IPS-NIHi11 (cell line): ENCODE results near the gene CRMP1.
"Not testable (repeated sequence)": the region's sequence is repeated elsewhere in the genome, so short reads cannot be mapped to it uniquely, and the experiment has no call there.

Experiments
- DNase-seq: peaks from one replicate; pipeline ENCODE4 v3.0.0; 2012; ENCODE audit warnings: mixed read lengths, low spot score

The CRMP1 gene

GRCh38 chr4:5822619-5823018 is 70.3 kb downstream of the CRMP1 start:
- DNase-seq = no peak

- peak; percentile 83 for DNase-seq
Measured at GRCh38 chr4:5821665-5822358, 71.1 kb downstream of the CRMP1 start.

DNA sequence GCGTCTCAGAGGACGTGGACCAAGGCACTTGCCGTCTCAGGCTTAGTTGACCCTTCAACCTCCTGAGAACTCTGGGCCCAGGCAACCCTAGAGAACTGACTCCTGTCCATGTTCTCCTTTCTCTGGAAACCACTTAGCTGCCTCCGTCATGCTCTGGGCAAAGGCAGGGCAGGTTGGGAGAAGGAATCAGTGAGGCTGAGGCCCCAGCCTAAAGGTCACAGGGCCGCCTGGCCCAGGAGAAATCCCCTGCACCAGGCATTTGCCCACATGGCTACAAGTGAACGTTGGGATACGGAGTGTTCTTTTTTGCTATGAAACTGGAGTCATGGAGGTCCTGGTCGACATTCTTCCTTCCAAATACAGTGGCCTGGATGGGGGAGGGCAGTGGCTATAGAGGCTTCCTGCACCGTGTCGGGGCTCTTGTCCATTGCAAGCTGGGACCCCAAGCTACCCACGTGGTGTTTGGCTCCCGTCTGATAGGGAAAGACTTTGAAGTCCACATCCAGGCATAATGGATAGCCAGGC is 76.0 kb downstream of the CRMP1 start:
- no peak for DNase-seq

DNA sequence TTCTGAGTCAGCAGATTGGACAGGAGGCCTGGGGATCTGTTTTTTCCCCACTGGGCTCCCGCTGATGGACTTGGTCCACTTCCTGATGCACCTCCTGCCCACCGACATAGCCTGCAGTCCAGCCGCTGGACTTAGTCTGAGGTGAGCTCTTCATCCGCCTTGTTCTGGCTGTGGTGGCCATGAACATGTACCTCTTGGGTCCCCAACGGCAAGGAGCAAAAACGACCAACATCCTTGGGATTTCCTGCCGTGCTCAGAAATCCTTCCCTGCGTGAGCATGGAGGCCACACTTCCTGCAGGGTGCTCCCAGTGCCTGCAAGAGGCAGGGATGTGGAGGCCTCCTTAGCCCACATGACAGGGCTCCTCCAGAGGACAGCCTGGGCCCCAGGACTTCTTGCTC is 76.8 kb downstream of the CRMP1 start:
- DNase-seq = no peak

DNA sequence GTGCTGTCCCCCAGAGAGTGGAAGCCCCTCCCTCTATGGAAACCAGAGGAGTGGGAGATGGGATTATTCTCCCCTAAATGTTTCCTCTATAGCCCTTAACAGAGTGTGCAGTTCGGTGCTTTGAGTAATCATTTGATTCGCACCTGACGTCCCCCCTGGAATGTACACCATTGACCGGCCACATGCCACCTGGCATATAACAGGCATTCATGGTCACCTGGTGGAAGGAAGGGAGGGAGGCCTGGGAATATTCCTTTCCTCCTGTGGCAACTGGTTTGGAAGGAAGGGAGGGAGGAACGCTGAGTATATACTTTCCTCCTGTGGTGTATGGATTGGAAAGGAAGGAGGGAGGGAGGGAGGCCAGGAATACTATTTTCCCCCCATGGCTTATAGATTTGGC is 77.2 kb downstream of the CRMP1 start:
- DNase-seq = no peak

DNA sequence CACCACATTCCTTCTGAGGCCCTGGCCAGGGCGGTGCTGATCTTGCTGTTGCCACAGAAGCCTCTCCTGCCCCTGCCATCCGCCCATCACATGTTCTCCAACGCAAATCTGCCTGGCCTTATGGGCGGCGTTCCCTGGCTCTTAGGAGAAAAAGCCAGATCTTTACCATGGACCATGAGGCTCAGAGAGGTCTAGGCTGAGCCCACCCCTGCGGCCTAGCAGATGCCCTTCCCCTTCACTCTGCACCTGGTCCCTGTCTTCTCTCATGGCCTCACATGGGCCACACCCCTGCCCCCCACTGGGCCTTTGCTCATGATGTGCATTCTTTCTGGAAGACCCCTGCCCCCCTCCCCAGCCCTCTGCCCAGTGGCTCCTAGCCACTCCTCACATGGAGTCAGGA is 78.5 kb downstream of the CRMP1 start:
- no peak for DNase-seq

DNA sequence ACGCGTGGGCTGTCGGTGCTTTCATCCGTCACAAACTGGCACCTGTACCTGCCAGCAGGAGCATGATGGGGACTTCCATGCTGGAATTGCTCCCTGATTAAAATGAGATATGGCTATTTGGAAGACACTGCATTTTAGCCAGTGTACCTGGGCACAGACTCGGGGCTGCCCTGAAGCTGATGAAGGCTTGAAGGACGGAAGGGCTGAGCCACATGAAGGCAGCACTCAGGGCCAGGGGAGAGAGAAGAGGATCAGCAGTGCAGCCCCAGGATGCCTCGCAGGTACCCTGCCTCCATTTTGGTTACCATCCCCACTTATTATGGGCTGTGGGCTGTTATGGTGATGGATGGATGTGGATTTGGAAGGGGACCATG is 79.0 kb downstream of the CRMP1 start:
- no peak for DNase-seq

- peak; percentile 76 for DNase-seq
Measured at GRCh38 chr4:5812506-5813229, 80.2 kb downstream of the CRMP1 start.

DNA sequence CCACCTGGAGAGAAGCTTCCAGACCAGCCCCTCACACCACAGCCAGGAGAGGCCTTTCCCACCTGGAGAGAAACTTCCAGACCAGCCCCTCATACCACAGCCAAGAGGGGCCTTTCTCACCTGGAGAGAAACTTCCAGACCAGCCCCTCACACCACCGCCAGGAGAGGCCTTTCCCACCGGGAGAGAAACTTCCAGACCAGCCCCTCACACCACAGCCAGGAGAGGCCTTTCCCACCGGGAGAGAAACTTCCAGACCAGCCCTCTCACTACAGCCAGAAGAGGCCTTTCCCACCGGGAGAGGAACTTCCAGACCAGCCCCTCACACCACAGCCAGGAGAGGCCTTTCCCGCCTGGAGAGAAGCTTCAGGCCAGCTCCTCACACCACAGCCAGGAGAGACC is 80.8 kb downstream of the CRMP1 start:
- DNase-seq = not testable (repeated sequence)

GRCh38 chr4:5810770-5811430 is 82.0 kb downstream of the CRMP1 start:
- no peak for DNase-seq

- DNase-seq = no peak
Measured at GRCh38 chr4:5810151-5810550, 82.7 kb downstream of the CRMP1 start.

DNA sequence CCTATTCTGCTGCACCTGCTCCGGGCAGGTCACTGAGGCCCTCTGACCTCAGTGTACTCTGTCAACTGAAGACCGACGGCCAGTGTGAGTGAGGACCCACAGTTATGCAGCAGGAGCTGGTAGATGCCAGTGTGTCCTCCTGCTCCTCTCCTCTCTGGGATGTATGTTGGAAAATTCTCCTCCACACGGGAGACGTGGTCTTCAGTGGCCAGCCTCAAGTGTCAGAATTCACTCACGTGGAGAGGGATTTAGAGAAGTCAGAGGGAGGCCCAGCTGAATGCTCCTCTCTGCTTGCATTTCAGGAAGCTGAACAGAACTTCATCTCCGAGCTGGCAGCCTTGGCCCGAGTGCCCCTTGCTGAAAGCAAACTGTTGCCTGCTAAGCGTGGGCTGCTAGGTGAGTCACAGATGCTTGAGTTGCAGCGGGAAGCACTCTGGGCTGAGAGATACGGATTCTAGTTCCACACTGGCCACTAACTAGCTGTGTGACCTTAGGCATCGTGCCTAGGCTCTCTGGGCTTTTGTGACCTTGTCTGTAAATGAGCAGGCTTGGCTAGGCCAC is 83.6 kb downstream of the CRMP1 start:
- no peak for DNase-seq

GRCh38 chr4:5808081-5808741 is 84.7 kb downstream of the CRMP1 start:
- DNase-seq = no peak

DNA sequence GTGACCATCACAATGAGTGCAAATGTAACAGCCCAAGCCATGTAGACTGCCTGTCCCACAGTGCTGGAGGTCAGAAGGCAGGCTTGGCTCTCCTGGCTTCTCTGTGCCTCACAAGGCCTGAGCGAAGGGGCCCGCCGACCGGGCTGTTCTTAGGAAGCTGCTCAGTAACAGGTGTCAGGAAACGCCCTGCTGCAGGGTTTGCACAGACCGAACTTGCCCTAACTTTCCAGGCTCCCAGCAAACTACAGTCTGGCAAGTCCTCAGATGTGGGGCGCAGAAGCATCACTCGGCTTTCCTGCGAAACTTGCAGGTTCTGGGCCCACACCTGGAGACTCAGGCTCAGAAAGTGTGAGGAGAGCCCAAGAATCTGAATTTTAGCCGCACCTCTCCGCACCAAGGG is 87.6 kb downstream of the CRMP1 start:
- DNase-seq = no peak

- peak; percentile 42 for DNase-seq
Measured at GRCh38 chr4:5804656-5805055, 88.2 kb downstream of the CRMP1 start.

DNA sequence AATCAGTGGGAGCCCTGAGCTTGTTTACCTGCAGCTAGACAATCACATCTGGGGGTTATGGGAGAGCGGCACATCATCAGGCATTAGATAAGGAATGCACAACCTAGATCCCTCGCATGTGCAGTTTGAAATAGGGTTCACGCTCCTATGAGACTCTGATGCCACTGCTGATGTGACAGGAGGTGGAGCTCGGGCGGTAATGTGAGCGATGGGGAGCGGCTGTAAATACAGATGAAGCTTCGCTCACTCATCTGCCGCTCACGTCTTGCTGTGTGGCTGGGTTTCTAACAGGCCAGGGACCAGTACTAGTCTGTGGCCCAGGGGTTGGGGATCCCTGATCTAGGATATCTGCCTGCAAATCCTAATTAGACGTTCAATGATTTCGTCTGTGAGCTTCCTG is 90.3 kb downstream of the CRMP1 start:
- DNase-seq = no peak

- DNase-seq = no peak
Measured at GRCh38 chr4:5801696-5802095, 91.2 kb downstream of the CRMP1 start.

DNA sequence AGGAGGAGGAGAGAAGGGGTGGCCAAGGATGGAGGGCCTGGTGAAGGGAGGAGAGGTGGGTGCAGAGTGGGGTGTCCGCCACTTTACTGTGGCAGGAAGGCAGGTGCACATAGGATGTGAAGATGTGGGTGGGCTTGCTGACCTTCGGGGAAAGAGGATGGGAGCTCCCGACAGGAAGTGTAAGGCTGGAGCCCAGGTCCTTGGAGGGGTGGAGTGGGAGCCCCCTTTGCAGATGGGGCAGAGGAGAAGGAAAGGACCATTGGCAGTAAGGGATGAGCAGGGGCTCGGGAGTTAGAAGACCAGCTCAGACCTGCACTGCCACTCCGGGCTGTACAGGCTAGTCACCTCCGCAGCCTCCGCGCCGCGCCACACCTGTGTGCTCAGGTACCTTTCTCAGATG is 92.4 kb downstream of the CRMP1 start:
- DNase-seq = no peak

- DNase-seq = no peak
Measured at GRCh38 chr4:5799406-5799805, 93.5 kb downstream of the CRMP1 start.

DNA sequence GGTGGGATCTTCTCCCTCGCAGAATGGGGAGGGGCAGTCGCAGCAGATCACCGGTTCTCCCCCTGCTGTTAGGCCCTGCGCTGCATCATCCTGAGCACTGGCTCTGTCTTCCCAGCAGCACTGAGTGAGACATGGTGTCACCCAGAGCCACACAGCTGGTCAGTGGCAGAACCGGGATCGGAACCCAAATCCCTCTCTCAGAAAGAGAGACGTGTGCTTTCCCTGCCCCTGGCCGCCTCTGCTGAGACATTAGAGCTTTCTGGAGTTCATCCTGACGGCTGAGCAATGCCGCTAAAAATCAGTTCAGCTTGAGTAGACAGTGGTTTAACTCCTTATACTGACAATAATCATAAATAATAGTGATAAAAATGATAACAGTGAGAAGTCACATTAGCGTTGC is 93.9 kb downstream of the CRMP1 start:
- DNase-seq = no peak

- no peak for DNase-seq
Measured at GRCh38 chr4:5798462-5798861, 94.4 kb downstream of the CRMP1 start.

GRCh38 chr4:5797866-5798265 is 95.0 kb downstream of the CRMP1 start:
- no peak for DNase-seq
